Right lobe of liver (tissue), 4 donors: ENCODE measurements around the gene BRPF3.

Experiments
- POLR2A ChIP-seq: fragments of 450-650 bp; IDR thresholded peaks from one replicate; pipeline ENCODE4 v1.6.1; 2017; ENCODE audit warnings: antibody characterized with exemption, mild to moderate bottlenecking
- TF ChIP-seq, protein P1 (sequence below), 4 donors: fragments of 200-600 bp in 3 of 4; fragments of 450-650 bp in 1 of 4; IDR thresholded peaks; one replicate each; pipeline versions ENCODE4 v1.5.1 to v1.8.0; 2016 to 2022; ENCODE audit warnings: antibody characterized with exemption in 4 of 4, mild to moderate bottlenecking in 2 of 4
- donor health status: DM: no; HTN: no; CAD: no.
- donor health status: DM: no; HTN: no; CAD: no.
- donor health status: DM: no; HTN: yes; CAD: no.

GRCh38 chr6:36197739-36198221 lies 1.2 kb downstream of the BRPF3 start:
- TF ChIP-seq, protein P1, sequence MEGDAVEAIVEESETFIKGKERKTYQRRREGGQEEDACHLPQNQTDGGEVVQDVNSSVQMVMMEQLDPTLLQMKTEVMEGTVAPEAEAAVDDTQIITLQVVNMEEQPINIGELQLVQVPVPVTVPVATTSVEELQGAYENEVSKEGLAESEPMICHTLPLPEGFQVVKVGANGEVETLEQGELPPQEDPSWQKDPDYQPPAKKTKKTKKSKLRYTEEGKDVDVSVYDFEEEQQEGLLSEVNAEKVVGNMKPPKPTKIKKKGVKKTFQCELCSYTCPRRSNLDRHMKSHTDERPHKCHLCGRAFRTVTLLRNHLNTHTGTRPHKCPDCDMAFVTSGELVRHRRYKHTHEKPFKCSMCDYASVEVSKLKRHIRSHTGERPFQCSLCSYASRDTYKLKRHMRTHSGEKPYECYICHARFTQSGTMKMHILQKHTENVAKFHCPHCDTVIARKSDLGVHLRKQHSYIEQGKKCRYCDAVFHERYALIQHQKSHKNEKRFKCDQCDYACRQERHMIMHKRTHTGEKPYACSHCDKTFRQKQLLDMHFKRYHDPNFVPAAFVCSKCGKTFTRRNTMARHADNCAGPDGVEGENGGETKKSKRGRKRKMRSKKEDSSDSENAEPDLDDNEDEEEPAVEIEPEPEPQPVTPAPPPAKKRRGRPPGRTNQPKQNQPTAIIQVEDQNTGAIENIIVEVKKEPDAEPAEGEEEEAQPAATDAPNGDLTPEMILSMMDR (IDR thresholded peaks at IDR 0.05), result no peak
- no peak for TF ChIP-seq POLR2A
